ENCODE data around the gene TEX11.

DNA sequence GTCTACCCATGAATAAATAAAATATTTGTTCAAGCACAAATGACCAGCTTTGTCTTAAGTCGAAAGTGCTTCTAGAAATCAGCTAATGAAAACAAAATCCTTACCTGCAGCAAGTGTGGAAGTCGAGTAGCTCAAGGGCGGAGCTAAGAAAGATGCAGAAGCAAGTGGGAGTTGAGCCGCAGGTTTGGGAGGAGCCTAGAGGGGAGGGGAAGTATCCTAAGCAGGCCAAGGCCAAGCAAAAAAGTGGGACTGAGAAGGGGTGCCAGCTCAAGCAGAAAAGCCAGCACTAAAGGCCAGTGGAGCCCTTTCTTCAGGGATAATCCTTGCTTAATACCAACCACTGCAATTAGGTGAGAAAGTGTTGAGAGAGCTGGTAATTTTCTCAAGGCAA lies 403.1 kb downstream of the TEX11 start:
- no peak for TF ChIP-seq POLR2A (IDR thresholded peaks at IDR 0.05; ENCODE audit: extremely low read depth, insufficient read length)
- TF ChIP-seq, protein P1, sequence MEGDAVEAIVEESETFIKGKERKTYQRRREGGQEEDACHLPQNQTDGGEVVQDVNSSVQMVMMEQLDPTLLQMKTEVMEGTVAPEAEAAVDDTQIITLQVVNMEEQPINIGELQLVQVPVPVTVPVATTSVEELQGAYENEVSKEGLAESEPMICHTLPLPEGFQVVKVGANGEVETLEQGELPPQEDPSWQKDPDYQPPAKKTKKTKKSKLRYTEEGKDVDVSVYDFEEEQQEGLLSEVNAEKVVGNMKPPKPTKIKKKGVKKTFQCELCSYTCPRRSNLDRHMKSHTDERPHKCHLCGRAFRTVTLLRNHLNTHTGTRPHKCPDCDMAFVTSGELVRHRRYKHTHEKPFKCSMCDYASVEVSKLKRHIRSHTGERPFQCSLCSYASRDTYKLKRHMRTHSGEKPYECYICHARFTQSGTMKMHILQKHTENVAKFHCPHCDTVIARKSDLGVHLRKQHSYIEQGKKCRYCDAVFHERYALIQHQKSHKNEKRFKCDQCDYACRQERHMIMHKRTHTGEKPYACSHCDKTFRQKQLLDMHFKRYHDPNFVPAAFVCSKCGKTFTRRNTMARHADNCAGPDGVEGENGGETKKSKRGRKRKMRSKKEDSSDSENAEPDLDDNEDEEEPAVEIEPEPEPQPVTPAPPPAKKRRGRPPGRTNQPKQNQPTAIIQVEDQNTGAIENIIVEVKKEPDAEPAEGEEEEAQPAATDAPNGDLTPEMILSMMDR (IDR thresholded peaks at IDR 0.05; ENCODE audit: low read depth, low read length), result no peak

Measured in NB4 (cell line).